HCT116 (cell line): ENCODE measurements around the gene KSR1. TPM values are rescaled to one million over a fixed set of nuclear protein-coding genes. Genes with fewer than 3 reads are reported as not detected.

Experiments
- ATAC-seq: fragments of 200-7000 bp; cut with Tn5 transposase; 2 replicates; pipeline ENCODE4 v1.9.1; 2020; ENCODE audit warnings: mild to moderate bottlenecking, moderate library complexity
- BruUV-seq: library from RNA; stranded (reverse); fragments of 400-500 nt; replicated peaks from 2 replicates; lab custom pipeline; 2021; lab: Mats Ljungman, UMichigan
- CTCF ChIA-PET: fragments of 300-600 bp; sonication (Branson Sonifier 250); formaldehyde crosslinking; loops from one replicate; lab custom pipeline; 2021; ENCODE audit warnings: antibody characterized with exemption; lab: Charles Lee
- POLR2A ChIA-PET: fragments of 300-600, 350-600 bp; sonication (Branson Sonifier 250); formaldehyde crosslinking; loops from one replicate; lab custom pipeline; 2021; ENCODE audit warnings: antibody characterized with exemption; lab: Charles Lee
- RAD21 ChIA-PET, 2 experiments: fragments of 300-600 bp; sonication (Branson Sonifier 250); formaldehyde crosslinking; loops; one replicate each; lab custom pipeline; 2023; ENCODE audit warnings: low total read pairs in 2 of 2; ENCODE audit not compliant: uncharacterized antibody in 2 of 2, unreplicated experiment in 2 of 2, low non-redundant PET in 1 of 2; lab: Charles Lee
- DNase-seq: peaks from one replicate; pipeline ENCODE4 v3.0.0-alpha.2; 2010; ENCODE audit warnings: low read depth, low spot score
- H2AFZ ChIP-seq: fragments of 200-600 bp; shearing (Covaris generic), sonication (generic); 2 replicates; pipeline ENCODE4 v1.6.1; 2017; ENCODE audit warnings: low read depth, mixed run types, mixed read lengths, antibody characterized with exemption, low read length; ENCODE audit not compliant: poor library complexity, severe bottlenecking
- H3K27ac ChIP-seq: 2 replicates; pipeline ENCODE4 v1.5.1; 2012; ENCODE audit warnings: low read depth, low read length
- H3K27me3 ChIP-seq: fragments of 200-600 bp; sonication (generic); 2 replicates; pipeline ENCODE4 v1.6.1; 2016; ENCODE audit warnings: mixed run types, low read length, mixed read lengths; ENCODE audit not compliant: insufficient read depth
- H3K36me3 ChIP-seq, 2 experiments: fragments of 200-500 bp in 1 of 2; fragments of 200-600 bp in 1 of 2; sonication (Bioruptor generic) in 1 of 2; sonication (generic) in 1 of 2; 2 replicates each; pipeline versions ENCODE4 v1.5.1 to v1.6.1; 2014 to 2016; ENCODE audit warnings: low read length in 2 of 2, inconsistent platforms in 1 of 2, mixed read lengths in 1 of 2, mixed run types in 1 of 2; ENCODE audit not compliant: insufficient read depth in 2 of 2, control insufficient read depth in 1 of 2
- H3K4me1 ChIP-seq, 2 experiments: fragments of 200-600 bp in 1 of 2; sonication (generic) in 1 of 2; 2 replicates each; pipeline versions ENCODE4 v1.5.1 to v1.6.1; 2012 to 2017; ENCODE audit warnings: low read length in 2 of 2, inconsistent platforms in 1 of 2, mild to moderate bottlenecking in 1 of 2, mixed read lengths in 1 of 2, mixed run types in 1 of 2, moderate library complexity in 1 of 2; ENCODE audit not compliant: insufficient read depth in 2 of 2, control insufficient read depth in 1 of 2
- H3K4me2 ChIP-seq: fragments of 200-600 bp; sonication (generic); 2 replicates; pipeline ENCODE4 v1.6.1; 2017; ENCODE audit warnings: mixed run types, low read length, mixed read lengths
- H3K4me3 ChIP-seq, 2 experiments: fragments of 200-600 bp in 1 of 2; sonication (generic) in 1 of 2; replicated peaks in 1 of 2; 2 replicates each; pipeline ENCODE4 v1.5.1; 2011 to 2016; ENCODE audit warnings: low read length in 2 of 2, control low read depth in 1 of 2, low read depth in 1 of 2, mild to moderate bottlenecking in 1 of 2, mixed read lengths in 1 of 2, mixed run types in 1 of 2
- H3K79me2 ChIP-seq: fragments of 200-600 bp; sonication (generic); 2 replicates; pipeline ENCODE4 v1.6.1; 2017; ENCODE audit warnings: mild to moderate bottlenecking, mixed run types, low read length, moderate library complexity, mixed read lengths; ENCODE audit not compliant: insufficient read depth
- H3K9ac ChIP-seq: fragments of 200-600 bp; sonication (generic); 2 replicates; pipeline ENCODE4 v1.6.1; 2016; ENCODE audit warnings: low read length, mixed read lengths
- H3K9me2 ChIP-seq: fragments of 200-600 bp; sonication (generic), shearing (Covaris generic); 2 replicates; pipeline ENCODE4 v1.6.1; 2017; ENCODE audit warnings: mixed run types, mild to moderate bottlenecking, moderate library complexity; ENCODE audit not compliant: insufficient read depth
- H3K9me3 ChIP-seq, 2 experiments: fragments of 200-500 bp in 1 of 2; fragments of 200-600 bp in 1 of 2; sonication (Bioruptor generic) in 1 of 2; sonication (generic) in 1 of 2; 2 replicates each; pipeline ENCODE4 v1.6.1; 2014 to 2017; ENCODE audit warnings: low read length in 2 of 2, mixed read lengths in 2 of 2, inconsistent platforms in 1 of 2, low read depth in 1 of 2, mild to moderate bottlenecking in 1 of 2, mixed run types in 1 of 2, moderate library complexity in 1 of 2; ENCODE audit not compliant: control insufficient read depth in 1 of 2, insufficient read depth in 1 of 2
- H4K20me1 ChIP-seq: fragments of 200-600 bp; sonication (generic), shearing (Covaris generic); 2 replicates; pipeline ENCODE4 v1.6.1; 2017; ENCODE audit warnings: mixed run types, mild to moderate bottlenecking, moderate library complexity; ENCODE audit not compliant: insufficient read depth
- ATF3 ChIP-seq: IDR thresholded peaks from 2 replicates; pipeline ENCODE4 v1.6.1; 2012
- CBX3 ChIP-seq: IDR thresholded peaks from 2 replicates; pipeline ENCODE4 v1.6.1; 2012; ENCODE audit warnings: low read depth
- ELF1 ChIP-seq: IDR thresholded peaks from 2 replicates; pipeline ENCODE4 v1.6.1; 2012; ENCODE audit warnings: low read depth, borderline replicate concordance
- EZH2 ChIP-seq: fragments of 200-600 bp; sonication (generic); IDR thresholded peaks from 2 replicates; pipeline ENCODE4 v1.6.1; 2017; ENCODE audit warnings: antibody characterized with exemption, mixed run types
- POLR2AphosphoS5 ChIP-seq: IDR thresholded peaks from 2 replicates; pipeline ENCODE4 v1.6.1; 2011; ENCODE audit warnings: mild to moderate bottlenecking, low read depth, low read length, moderate library complexity
- REST ChIP-seq: IDR thresholded peaks from 2 replicates; pipeline ENCODE4 v1.6.1; 2012; ENCODE audit warnings: low read depth
- SIN3A ChIP-seq: IDR thresholded peaks from 2 replicates; pipeline ENCODE4 v1.6.1; 2012; ENCODE audit warnings: low read depth
- TCF7L2 ChIP-seq: IDR thresholded peaks from 2 replicates; pipeline ENCODE4 v1.7.0; 2011; ENCODE audit warnings: borderline replicate concordance, inconsistent platforms; ENCODE audit not compliant: insufficient read depth, insufficient read length; ENCODE audit errors: extremely low read depth
- intact Hi-C: fragments of 100-400 bp; cut with micrococcal nuclease; formaldehyde crosslinking; loops from 2 replicates; pipeline ENCODE4 v1.10.0; 2022
- total RNA-seq: library from RNA; stranded (reverse); gene quantifications from one replicate; pipeline ENCODE4 v1.2.1, GENCODE V29; 2021; ENCODE audit not compliant: unreplicated experiment

The KSR1 gene
- total RNA-seq, 1 experiment from 2014 or later: 16.5 TPM

- TF ChIP-seq REST (no peak), ELF1 (no peak), EZH2 (no peak), TCF7L2 (no peak), CBX3 (no peak), SIN3A (no peak), ATF3 (no peak), POLR2AphosphoS5 (no peak)
These were observed 88.3 kb downstream of the KSR1 start (continued) for GRCh38 chr17:27544350-27545131.

GRCh38 chr17:27545562-27546229, 89.4 kb downstream of the KSR1 start:
- Histone ChIP-seq H4K20me1 (no peaks in the 10 kb centered on the region), H3K4me3 (no peak overlapping the region), H2AFZ (no peak overlapping the region), H3K4me1 (peaks cover 25 to 30% of the 10 kb centered on the region in 2 experiments), H3K27me3 (no peaks in the 10 kb centered on the region), H3K9ac (no peak overlapping the region), H3K79me2 (no peaks in the 10 kb centered on the region), H3K4me2 (no peak overlapping the region), H3K9me2 (no peaks in the 10 kb centered on the region), H3K36me3 (no peaks in the 10 kb centered on the region), H3K9me3 (no peaks in the 10 kb centered on the region), H3K27ac (no peak overlapping the region)
- ChIA-PET RAD21 (no interaction called here), POLR2A (no interaction called here), CTCF (no interaction called here)
- intact Hi-C loops: no loop called here
- ATAC-seq (peak; percentile 52), DNase-seq (no peak)
- no TSS peak for BruUV-seq
- TF ChIP-seq CBX3: no peak
